KBM-7 (cell line): Measurements from ENCODE around the gene ST8SIA6.
A peak's percentile ranks its signal among the peaks of the same experiment; 100 is the strongest.
"Not testable (repeated sequence)": the region's sequence is repeated elsewhere in the genome, so short reads cannot be mapped to it uniquely, and the experiment has no call there.

ENCODE experiments used
- DNase-seq: peaks from one replicate; pipeline ENCODE4 v3.0.0-alpha.2; 2015
- in situ Hi-C: fragments of 300-500 bp; cut with MboI; formaldehyde crosslinking; loops from 2 replicates; pipeline ENCODE4 v1.14.3; 2020; ENCODE audit warnings: low sequenced_read_pairs, low pct_unique_long_range_greater_than_20kb, mixed read lengths

ST8SIA6 gene, protein sequence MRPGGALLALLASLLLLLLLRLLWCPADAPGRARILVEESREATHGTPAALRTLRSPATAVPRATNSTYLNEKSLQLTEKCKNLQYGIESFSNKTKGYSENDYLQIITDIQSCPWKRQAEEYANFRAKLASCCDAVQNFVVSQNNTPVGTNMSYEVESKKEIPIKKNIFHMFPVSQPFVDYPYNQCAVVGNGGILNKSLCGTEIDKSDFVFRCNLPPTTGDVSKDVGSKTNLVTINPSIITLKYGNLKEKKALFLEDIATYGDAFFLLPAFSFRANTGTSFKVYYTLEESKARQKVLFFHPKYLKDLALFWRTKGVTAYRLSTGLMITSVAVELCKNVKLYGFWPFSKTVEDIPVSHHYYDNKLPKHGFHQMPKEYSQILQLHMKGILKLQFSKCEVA

DNA sequence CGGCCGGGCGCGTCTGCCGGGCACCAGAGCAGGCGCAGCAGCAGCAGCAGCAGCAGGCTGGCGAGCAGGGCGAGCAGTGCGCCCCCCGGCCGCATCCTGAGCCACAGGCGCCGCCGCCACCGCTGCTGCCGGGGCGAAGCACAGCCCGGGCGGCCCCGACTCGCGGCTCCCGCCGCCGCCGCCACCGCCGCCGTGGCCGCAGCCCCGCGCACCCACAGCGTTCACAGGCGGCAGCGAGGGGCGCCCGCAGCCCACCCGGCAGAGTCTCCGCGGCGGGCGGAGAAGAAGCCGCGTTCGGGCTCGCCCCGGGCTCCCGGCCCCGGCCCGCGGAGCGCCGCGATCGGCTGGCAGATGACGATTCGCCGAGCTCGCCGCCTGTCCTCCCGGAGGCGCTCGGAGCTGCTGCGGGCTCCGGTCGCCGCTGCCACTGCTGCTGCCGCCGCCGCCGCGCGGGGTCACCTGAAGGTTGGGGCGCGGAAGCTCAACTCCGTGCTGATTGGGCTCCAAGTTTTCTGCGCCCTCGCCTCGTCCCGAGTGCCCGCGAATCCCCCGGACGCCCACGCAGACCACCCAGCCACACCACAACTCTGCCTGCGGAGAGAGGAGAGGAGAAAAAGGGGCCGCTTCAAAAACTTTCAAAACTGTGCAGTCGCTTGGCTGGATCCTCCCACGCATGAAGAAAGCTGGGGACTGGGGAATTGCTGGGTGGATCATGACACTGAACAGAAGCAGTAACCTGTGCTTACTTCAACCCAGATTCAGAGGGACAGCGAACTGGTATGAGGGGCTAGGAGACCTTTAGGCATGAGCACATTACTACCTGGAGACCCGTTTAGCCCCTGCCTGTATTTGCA is at the start of gene ST8SIA6:
Gene ST8SIA6, minus strand, starts transcription at position 435 of the 854 bp plus-strand sequence. Its CDS starts 340 bp downstream, at position 95.
- in situ Hi-C loops: no loop called here
- DNase-seq: peak; percentile 73

DNA sequence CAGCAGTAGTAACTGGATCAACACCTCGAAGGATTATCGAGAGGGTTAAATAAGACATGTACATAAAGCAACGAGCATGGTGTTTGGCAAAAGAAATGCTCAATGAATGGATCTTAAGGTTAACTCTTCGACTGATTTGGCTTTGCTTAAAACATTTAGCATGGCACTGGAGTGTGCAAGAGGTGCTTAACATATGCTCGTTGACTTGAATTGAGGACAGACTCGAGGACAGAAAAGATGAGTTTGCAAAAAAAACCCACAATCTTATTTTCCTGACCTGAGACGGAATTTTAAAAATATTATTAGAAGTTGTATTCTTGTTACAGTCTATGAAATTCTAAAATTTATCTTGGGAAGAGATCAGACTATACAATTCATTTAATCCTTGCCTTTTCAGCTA is 49.4 kb upstream of the ST8SIA6 start:
- no peak for DNase-seq
- in situ Hi-C loops: no loop called here

DNA sequence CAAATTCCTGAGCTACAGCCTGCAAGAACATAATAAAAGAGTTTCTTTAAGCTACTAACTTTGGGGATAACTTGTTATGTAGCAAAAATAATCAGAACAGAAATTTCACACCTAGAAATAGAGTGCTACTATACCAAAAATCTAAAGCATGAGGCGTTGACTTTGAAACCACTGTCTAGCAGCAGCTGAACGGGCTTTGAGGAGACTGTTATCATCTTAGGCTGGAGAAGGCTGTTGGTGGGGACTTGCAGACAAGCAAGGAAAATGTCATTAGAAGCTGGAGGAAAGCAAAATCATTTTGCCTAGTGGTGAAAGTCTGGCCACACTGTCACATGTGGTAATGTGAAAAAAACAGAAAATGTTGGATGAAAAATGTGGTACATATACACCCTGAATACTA is 48.4 kb upstream of the ST8SIA6 start:
- DNase-seq: no peak
- in situ Hi-C loops: no loop called here

DNA sequence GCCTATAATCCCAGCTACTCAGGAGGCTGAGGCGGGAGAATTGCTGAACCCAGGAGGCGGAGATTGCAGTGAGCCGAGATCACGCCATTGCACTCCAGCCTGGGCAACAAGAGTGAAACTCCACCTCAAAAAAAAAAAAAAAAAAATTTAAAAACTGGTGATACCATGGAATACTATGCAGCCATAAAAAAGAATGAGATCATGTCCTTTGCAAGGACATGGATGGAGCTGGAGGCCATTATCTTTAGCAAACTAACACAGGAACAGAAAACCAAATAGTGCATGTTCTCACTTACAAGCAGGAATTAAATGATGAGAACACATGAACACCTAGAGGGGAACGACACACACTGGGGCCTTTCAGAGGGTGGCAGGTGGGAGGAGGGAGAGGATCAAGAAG is 44.6 kb upstream of the ST8SIA6 start:
- in situ Hi-C loops: not testable (repeated sequence)

DNA sequence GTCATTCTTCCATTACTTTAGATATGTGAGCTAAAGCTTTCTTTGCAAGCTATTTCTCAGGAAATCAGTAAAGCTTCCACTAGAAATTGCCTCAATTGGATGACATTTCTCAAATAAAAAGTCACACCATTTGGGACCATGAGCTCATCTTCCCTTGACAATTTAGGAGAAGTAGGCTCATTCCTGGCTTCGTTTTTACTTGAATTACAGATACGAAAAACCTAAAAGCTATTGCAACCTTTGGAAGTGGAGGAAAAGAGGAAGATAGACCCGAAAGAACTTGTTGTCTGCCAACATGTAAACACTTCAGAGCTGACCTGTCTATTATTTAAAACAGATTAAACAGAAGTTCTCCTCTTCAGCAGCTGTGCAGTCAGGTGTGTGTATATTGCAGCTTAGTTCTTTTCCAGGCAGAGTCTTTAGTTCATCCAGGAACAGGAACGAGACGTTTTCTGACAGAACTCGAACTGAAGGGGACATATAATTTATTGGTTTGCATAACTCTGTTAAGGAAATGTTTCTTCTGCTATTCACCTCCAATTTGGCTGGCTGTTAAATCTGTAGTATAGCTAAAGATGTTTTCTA is 43.1 kb upstream of the ST8SIA6 start:
- peak; percentile 24 for DNase-seq
- in situ Hi-C loops: no loop called here

More for the DNA sequence above, 44.6 kb upstream of the ST8SIA6 start:
- DNase-seq: not testable (repeated sequence)

DNA sequence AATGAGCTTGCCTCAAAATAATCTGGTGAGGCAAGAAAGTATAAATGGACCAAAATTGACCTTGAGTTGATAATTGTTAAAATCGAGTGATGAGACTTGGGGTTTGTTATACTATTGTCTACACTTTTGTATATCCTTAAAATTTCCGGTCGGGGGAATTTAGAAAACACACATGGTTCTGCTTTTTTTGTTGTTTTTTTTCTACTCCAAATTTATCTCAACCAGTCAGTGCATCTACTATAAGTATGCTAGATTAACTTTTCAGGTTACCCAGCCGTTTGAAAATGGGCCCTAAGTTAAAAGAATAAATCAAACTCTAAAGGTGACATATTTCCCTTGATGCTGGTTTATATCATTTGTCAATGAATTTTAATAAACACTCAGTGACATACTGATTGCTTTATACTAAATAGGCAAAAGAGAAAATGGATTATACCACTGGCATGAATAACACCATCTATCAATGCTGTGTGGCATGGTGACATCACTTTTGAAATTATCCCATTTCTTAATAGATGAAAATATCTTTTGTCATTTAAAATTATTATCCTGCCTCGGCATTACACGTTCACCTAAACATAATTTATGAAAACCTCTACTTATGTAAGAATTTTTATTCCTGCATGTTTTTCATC is 40.3 kb upstream of the ST8SIA6 start:
- in situ Hi-C loops: no loop called here
- no peak for DNase-seq

DNA sequence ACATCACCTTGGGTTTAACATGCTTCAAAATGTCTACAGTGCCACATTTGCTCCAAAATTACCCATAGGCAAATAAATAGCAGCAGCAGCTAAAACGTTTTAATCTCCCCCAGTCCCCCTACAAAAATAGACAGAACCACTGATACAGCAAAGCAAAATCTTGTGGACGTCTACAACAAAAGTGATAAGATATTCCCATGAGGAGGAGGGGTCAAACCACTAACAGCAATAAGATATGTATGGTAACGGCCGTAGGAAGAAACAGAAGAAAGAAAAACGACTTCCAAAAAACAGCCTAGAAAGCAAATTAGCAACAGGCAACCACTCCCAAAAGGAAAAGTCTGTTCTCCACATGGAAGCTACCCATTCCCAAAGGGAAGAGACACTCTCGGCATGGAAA is 34.5 kb upstream of the ST8SIA6 start:
- in situ Hi-C loops: no loop called here
- no peak for DNase-seq

DNA sequence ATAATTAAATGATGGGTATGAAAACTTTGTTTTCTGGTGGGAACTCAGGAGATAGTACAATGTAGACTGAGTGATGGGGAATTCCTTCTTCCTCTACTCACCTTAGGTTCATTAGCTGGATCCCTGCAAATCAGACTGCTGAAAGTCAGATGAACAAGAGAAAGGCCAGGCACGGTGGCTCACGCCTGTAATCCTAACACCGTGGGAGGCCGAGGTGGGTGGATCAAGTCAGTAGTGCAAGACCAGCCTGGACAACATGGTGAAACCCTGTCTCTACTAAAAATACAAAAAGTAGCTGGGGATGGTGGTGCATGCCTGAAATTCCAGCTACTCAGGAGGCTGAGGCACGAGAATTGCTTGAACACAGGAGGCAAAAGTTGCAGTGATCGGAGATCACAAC is 28.7 kb upstream of the ST8SIA6 start:
- in situ Hi-C loops: no loop called here
- DNase-seq: no peak

DNA sequence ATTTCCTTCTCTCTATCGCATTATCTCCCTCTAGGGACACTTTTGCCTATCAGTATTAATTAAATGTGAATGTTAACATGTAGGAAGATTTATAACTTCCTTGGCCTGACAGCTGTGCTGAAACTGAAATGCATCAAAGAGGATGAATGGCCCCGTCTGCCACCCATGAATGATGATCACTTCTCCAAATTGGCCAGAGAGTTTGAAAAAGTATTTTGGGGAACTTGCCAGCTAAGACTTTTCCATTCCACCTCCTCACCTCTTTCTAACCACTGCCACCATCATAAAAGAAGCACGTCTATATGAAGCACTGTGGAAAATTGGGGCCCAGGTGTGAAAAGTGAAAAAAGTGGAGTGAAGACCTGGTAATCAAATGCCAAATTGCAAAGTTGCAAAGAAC is 25.4 kb upstream of the ST8SIA6 start:
- in situ Hi-C loops: no loop called here
- DNase-seq: peak; percentile 80

DNA sequence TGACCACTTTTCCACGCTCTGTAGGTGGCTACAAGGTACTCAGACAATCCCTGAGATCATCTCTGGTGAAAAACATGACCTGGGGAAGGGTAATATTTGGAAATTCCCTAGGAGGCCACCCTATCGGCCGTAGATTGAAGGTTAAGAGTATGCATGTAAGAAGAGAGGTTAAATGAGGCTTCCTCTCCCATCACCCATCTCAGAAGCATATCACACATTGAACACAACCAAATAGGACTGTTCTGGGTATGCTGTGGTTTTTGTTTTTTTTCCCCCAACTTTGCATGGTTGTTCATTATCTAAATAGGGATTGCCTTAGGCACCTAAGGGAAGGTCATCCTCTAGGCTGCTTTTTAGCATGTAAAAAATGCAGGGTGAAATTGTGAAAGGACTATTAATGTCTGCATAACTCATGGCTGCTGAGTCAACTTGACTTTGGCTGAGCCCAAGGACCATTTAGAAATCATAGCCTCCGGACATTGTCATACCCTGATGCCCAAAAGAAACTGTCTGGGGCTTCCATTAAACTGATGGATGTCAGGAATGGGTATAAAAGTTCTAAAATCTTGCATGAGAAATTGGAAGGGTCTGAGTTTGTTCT is 24.7 kb upstream of the ST8SIA6 start:
- no peak for DNase-seq
- in situ Hi-C loops: no loop called here

DNA sequence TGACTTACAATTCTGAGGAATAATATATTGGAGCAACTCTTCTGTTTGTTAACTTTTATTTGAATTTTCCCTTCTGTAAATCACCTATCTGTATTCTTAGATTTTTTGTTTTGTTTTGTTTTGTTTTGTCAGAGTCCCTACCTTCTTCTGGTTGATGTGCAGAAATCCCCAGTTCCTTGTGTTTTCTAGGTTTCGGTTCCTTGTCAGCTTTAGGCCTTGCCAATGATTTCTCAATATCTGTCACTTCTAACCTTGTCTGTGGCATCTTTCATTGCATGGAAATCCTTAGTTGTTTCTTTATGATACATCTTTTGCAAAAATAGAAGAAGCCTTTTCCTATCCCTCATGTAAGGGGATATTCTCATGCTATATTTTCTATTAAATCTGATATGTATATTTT is 21.7 kb upstream of the ST8SIA6 start:
- in situ Hi-C loops: no loop called here
- DNase-seq: no peak

DNA sequence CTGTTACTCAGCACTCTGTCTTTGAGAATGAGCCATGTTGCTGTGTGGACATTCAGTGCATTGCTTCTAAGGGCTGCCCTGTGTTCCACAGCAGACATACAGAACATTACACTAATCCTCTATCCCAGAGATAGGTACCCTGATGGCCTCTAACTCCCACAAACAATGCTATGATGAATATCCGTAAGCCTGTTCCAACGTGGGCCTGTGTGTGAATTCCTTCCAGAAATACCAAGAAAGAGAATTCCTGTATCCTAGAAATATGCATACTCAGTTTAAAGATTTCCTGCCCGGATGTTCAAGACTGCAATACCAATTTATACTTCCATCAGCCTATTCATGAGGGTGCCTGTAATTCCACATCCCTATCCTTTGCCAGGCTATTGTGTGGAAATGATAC is 21.3 kb upstream of the ST8SIA6 start:
- in situ Hi-C loops: no loop called here
- DNase-seq: no peak

DNA sequence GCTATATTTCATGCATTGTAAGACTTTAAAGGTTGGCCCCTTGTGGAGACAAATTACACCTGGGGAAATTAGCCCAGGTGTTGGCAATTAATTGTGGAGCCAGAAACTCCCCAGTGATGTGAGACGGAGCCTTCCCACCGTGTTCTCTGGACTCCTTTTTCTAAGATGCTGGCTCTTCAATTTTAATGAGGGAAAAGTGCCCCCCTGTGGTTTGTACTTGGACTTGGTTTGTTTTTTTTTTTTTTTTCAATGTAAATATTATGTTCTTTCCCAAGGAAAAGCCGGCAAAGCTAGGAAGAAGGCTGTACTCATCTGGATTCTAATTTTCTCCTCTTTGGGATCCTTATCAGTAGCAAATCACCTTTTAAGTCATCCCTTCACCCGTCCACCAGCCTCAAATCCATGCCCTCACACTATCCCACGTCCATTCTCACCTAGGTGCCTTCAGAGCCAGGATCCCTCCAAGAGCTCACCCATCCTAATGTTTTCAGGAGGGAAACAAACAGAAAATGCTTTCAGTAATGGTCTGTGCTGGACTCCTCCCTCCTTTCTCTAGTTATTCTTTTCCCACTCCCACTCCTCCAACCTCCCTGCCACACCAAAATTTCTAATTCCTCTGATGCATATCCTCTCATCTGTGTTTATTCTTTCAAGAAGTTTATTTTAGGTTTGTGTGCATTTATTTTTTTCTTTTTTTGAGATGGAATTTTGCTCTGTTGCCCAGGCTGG is 20.4 kb upstream of the ST8SIA6 start:
- in situ Hi-C loops: no loop called here
- peak; percentile 59 for DNase-seq

DNA sequence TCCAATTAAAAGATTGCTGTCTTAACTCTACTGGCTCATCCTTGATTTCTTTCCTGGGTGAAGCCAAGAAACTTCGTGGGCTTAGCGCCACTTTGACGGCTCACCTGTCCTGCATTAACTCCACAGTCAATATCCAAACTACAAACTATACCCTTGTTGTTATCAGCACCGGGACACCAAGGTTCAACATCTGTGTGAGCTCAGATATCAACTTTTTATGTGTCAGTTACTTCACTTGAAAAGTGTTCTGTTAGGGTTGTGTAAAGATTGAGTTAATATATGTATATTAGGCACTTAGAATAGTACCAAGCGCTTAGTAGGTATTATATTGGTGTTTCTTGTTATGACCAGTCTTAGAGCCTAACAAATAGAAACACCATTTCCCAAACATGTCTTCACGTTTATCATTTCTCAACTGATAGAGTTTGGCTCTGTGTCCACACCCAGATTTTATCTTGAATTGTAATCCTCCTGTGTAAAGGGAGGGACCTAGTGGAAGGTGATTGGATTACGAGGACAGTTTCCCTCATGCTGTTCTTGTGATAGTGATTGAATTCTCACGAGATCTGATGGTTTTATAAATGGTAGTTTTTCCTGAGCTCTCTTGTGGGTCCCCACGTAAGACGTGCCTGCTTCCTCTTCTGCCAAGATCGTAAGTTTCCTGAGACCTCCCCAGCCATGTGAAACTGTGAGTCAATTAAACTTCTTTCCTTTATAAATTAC is 19.0 kb upstream of the ST8SIA6 start:
- in situ Hi-C loops: no loop called here
- DNase-seq: peak; percentile 43

DNA sequence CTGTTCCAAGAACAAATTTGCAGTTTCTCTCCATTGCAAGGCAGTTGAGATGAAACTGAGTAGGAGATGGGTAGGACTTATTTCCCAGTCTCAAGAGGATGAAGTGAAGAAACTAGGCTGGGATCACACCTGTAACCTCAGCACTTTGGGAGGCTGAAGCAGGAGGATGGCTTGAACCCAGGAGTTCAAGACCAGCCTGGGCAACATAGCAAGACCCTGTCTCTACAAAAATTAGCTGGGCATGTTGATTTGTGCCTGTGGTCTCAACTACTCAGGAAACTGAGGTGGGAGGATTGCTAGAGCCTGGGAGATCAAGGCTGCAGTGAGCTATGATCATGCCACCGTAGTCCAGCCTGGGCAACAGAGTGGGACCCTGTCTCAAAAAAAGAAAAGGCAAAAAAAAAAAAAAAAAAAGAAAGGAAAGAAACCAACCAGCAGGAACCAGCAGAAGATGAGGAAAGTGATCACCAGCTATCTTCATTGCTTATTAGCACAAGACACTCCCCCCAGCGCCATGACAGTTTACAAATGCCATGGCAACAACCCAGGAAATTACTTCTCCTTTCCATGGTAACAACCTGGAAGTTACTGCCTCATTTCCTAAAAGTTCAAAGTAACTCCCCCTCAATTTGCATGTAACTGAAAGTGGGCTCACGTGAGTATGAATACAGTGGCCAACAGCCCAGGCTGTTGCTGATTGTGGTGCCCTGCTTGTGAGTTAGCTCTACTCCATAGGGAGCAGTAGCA is 18.3 kb upstream of the ST8SIA6 start:
- in situ Hi-C loops: no loop called here
- DNase-seq: peak; percentile 74

DNA sequence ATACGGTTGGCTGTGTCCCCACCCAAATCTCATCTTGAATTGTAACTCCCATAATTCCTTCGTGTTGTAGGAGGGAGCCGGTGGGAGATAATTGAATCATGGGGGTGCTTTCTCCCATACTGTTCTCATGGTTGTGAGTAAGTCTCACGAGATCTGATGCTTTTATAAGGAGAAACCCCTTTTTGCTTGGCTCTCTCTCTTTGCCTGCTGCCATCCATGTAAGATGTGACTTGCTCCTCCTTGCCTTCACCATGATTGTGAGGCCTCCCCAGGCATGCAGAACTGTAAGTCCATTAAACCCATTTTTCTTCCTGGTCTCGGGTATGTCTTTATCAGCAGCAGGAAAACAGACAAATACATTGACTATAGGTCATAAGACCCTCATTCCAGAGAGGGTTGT is 15.9 kb upstream of the ST8SIA6 start:
- in situ Hi-C loops: no loop called here
- no peak for DNase-seq
